HG02885 (cell line): ENCODE data around the gene AATK.

Experiments
- ATAC-seq: cut with Tn5 transposase; IDR thresholded peaks from one replicate; pipeline ENCODE4 v1.9.1; 2021; ENCODE audit warnings: mild to moderate bottlenecking; ENCODE audit not compliant: unreplicated experiment, poor library complexity

AATK gene

GRCh38 chr17:81183316-81183715, 17.3 kb upstream of the AATK start:
- ATAC-seq, result no peak

- no peak for ATAC-seq
Measured at GRCh38 chr17:81182596-81182995, 16.6 kb upstream of the AATK start.

GRCh38 chr17:81181811-81182185, 15.8 kb upstream of the AATK start:
- ATAC-seq, result no peak

- no peak for ATAC-seq
Measured at GRCh38 chr17:81180836-81181810, 15.1 kb upstream of the AATK start.

- ATAC-seq, result no peak
Measured at GRCh38 chr17:81179861-81180260, 13.8 kb upstream of the AATK start.

- ATAC-seq, result no peak
Measured at GRCh38 chr17:81179220-81179619, 13.2 kb upstream of the AATK start.

- ATAC-seq, result no peak
Measured at GRCh38 chr17:81178136-81179091, 12.4 kb upstream of the AATK start.

- ATAC-seq, result no peak
Measured at GRCh38 chr17:81176666-81177065, 10.6 kb upstream of the AATK start.

GRCh38 chr17:81173762-81174155, 7.7 kb upstream of the AATK start:
- no peak for ATAC-seq

- no peak for ATAC-seq
Measured at GRCh38 chr17:81173052-81173761, 7.2 kb upstream of the AATK start.

- ATAC-seq, result no peak
Measured at GRCh38 chr17:81171941-81172340, 5.9 kb upstream of the AATK start.

GRCh38 chr17:81170727-81171494, 4.9 kb upstream of the AATK start:
- no peak for ATAC-seq

GRCh38 chr17:81169870-81170309, 3.9 kb upstream of the AATK start:
- ATAC-seq, result no peak

- ATAC-seq, result no peak
Measured at GRCh38 chr17:81167638-81168037, 1.6 kb upstream of the AATK start.

- no peak for ATAC-seq
Measured at GRCh38 chr17:81167194-81167524, 1.1 kb upstream of the AATK start.

- no peak for ATAC-seq
Measured at GRCh38 chr17:81165246-81166032, 582 bp downstream of the AATK start, which contains the start of gene PVALEF. PVALEF (plus strand) TSS chr17:81165507; CDS start chr17:81181227, 15,720 bp downstream.

GRCh38 chr17:81164371-81165245, 1.4 kb downstream of the AATK start:
- no peak for ATAC-seq
